ENCODE data around the gene ALPL.

ALPL gene

GRCh38 chr1:21604208-21604957 is 95.2 kb downstream of the ALPL start:
- DNase-seq: no peak

DNA sequence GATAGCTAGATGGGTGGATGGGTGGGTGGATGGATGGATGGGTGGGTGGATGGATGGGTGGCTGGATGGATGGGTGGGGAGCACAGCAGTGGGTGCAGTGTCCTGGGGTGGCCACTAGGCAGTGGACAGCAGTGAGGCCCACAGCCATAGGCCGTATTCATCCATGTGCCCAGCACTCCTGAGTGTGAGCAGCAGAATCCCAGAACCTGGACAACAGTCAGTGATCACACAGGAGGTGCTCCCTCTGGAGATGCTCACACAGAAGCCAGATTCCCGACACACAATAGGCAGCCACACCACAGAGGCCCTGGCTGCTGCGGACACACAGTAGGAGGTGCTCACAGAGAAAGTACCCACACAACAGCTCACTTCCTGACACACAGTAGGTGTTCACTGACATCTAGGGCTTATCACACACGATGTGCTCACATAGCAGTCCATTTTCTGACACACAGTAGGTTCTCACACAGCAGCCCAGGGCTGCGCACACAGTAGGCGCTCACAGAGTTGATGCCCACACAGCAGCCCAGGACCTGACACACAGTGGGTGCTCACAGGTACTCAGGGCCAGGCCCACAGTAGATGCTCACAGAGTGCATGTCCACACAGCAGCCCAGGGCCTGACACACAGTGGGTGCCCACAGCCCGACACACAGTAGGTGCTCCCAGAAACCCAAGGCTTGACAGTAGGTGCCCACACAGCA is 95.9 kb downstream of the ALPL start:
- no peak for DNase-seq

DNA sequence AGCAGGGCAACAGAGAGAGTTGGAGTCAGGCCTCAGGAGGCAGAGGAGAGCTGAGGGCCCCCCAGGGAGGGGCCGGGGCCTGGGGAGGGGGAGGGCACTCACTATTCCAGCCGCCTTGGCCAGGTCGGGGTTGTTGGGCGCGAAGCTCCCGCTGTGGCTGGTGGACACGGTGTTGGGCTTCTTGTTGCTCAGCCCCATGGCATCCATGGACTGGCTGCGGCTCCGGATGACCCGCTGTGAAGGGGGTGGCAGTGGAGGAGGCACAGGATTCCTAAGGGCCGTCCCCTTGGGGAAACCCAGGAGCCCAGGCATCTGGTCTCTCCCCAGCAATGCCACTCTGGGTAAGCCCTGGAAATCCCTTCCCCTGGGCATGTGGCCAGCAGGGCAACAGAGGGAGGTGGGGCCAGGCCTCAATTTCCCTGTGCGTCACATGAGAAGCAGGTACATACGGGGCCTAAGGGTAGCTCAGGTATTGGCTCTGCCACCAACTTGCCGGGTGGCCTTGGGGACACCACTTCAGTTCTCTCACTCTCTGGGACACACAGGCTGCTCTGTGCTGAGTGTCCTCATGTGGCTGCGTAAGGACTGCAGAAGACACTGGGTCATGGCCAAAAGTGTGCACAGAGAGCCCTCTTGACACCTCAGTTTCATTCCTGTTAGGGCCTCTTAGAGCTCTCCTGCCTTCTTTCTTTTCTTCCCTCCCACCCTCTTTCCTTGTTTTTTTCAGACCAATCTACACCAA is 96.9 kb downstream of the ALPL start:
- DNase-seq: no peak

GRCh38 chr1:21607549-21608529 is 98.6 kb downstream of the ALPL start:
- DNase-seq: peak; percentile 71

DNA sequence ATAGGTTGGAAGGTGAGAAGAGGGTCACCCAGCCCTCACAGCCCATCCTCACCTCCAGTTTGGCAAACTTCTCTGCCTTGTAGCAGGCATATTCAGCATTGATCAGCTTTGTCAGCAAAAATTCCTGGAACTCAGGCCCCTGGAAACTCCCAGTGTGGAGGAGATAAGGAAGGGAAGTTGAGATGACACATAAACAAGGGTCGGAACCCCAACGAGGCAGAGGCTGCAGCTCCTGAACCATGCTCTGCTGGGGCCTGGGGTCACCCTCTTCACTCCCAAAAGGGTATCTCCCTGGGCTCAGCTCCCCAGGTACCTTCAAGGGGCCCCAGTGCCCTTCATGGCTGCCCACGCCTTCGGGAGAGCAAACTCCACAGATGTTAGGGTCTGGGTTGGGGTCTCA is 99.6 kb downstream of the ALPL start:
- no peak for DNase-seq

GRCh38 chr1:21610027-21610426 is 100.8 kb downstream of the ALPL start:
- no peak for DNase-seq

DNA sequence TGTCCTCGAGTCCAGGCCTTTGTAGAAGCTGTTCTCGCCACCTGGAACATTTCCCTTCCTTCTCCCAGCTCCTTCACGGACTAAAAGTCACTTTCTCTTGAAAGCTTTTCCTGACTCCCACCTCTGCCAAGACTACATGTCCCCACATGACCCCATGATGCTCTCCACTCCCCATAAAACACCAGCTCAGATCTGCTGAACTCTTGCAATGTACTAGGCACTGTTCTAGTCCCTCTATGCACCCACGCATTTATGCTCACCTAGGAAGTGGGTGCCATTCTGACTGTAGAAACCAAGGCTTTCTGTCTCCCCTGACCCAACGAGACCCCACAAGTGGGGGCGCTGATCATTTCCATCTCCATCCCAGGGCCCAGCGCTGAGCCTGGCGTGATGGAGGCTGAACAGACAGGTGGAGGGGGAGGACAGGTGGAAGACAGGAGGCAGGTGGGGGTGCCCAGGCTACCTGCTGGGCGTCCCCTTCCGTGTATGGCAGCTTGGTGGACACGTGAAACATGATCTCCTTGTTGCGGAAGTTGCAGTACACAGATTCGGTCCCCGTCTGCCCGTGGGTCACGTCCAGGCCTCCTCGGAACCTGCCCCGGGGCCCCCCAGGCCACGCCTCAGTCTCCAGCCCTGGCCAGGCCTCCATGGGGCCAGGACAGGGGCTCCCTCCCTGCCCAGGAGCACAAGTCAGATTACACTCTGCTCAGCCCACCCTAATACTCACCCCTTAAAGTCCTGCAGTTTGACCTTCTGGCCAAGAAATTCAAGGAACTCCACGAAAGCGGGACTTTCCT is 102.0 kb downstream of the ALPL start:
- no peak for DNase-seq

DNA sequence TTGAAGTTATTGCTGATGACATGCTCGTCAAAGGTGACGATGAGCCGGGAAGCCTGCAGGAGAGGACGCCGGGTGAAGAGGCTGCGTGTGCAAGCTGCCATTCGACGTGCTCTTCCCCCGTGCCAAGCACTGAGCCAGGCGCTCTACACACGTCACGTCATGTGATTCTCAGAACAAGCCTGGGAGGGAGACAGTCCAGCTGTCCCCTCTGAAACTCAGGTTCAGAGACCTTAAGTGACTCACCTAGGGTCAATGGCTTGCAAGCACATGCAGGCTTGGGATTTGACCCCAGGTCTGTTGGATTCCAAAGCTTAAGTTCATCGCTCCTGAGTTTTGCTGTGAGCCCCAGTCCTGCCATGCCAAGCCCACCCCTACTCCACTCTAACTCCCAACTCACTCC is 102.8 kb downstream of the ALPL start:
- DNase-seq: no peak

DNA sequence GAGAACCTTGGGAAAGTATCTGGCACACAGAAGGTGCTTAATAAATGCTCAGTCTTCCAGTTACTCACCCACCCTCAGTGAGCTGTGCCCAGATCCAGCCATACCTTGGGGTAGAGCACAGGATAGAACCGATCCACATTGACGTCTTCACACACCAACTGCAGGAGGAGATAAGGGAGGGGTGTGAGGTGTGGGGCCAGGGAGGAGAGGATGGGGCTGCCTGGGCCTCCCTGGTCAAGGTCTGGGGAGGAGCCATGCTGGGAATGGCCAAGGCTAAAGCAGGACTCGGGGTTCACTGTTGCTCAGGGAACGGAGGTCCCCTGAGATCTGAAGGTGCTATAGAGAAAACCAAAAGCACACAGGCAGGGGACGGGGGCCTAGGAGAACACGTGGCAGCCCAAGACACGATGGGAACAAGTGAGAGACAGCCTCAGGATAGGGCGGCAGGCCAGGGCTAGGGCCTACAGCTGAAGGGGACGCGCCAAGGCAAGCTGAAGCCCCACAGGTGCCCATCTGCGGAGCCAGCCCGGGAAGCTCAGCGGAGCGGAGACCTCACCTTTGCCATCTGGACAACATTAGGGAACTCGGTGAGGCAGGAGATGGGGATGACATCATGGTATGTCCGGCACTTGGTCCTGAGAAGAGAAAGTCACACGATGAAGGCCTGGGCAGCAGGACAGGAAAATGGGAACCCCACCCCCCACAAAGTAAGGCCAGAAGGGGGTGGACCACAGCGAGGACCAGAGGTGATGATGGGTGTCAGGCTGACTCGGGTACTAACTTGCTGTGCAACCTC is 104.0 kb downstream of the ALPL start:
- no peak for DNase-seq

GRCh38 chr1:21614419-21615115 is 105.3 kb downstream of the ALPL start:
- no peak for DNase-seq

GRCh38 chr1:21616372-21616771 is 107.1 kb downstream of the ALPL start:
- no peak for DNase-seq

GRCh38 chr1:21617126-21617738 is 108.0 kb downstream of the ALPL start:
- DNase-seq: no peak

DNA sequence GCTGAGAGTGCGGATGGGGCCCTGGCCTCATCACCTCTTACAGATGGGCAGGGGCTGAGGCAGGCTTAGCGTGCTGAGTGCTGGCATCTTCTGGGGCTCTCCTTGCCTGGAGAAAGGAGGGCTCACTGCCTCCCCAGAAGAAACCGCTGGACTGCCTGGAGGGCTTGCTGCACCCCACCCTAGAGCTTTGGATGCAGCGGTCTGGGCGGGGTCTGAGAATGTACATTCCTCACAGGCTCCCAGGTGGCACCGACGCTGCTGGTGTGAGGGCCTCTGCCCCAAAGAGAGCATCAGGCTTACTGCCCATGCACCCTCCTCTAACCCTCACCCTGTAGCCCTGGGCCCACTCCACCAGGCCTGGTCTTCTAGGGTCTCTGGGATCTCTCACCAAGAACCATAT is 108.8 kb downstream of the ALPL start:
- DNase-seq: no peak

DNA sequence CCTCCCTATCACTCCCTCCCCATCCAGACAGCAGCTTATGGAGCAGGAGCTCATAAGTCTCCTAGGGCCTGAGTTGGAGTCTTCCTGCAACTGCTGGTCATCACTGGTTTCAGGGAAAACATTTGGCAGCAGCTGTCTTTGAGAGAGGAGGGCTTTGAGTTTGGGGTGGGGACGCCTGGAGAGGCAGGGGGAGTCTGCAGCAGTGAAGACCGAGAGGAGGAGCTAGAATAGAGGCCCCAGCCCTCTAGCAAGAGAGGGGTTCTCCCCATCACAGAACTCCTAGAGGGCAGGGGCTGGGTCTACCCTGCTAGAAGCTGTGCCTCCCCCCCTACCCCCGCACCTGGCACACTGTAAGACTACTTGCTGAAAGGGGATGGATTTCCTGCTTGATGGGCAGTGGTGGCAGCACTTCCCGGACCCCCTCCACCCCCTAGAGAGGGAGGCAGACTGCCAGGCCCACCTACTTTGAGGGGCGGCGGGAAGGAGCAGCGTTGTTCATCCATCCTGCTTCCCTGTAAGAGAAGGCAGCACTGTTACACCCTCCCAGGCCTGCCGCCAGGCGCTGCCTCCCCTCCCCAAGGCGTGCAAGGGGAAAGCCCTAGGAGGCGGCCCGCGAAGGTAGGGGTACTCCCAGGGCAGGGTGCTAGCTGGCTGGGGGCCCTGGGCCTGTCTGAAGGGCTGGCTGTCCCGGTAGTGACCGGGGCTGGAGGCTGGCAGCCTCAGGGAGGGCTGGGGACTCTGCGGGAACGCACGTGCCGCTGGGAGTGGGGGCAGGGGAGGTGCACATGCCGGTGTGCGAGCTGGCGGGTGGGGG is 109.5 kb downstream of the ALPL start:
- no peak for DNase-seq

- DNase-seq: no peak
Measured at GRCh38 chr1:21619375-21619947, 110.2 kb downstream of the ALPL start.

GRCh38 chr1:21620011-21620410 is 110.8 kb downstream of the ALPL start:
- DNase-seq: no peak

DNA sequence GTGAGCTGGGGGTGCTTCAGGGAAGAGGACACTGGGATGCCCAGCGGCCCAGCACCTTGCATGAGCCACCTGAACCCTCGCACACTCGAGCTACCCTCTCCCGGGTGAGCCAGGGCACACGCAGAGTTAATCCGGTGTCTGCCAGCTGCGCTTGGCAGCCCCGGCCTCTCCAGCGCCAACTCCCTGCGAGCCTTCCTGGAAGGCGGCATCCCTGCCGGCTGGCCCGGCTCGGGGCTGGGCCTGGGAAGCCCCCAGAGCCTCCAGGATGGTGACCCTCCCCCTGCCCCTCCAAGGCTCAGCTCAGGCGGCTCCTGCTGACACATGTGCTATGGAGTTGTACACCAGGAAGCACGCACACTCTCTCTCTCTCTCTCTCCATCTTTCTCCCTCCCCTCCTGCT is 111.3 kb downstream of the ALPL start:
- no peak for DNase-seq

DNA sequence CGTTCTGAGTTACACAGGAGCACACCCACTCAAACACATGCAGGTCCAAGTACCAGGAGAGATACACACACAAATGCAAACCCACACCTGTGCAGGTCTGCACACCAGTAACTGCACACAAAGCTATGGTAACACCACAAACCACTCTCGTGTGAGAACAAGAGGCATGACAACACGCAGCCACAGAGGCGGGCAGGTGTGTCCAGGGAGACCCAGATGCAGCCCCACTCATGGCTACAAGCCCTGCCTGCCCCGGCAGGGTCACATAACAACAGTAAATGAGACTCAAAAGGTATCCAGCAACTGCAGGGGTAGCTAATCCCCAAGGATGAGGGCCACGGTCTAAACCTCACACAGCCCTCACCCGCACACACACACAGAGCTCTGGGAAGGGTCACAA is 111.8 kb downstream of the ALPL start:
- DNase-seq: no peak

Data from activated CD4-positive, alpha-beta T cell treated with anti-CD3 and anti-CD28 coated beads, Interleukin-2, amount 50 U/mL, for 16 hours (primary cell).